GM13976 (cell line): ENCODE measurements around the gene GRAMD4.

ENCODE experiments used
- DNase-seq: peaks from one replicate; pipeline ENCODE4 v3.0.0; 2012; ENCODE audit warnings: low spot score
- CTCF ChIP-seq: IDR thresholded peaks from 2 replicates; pipeline ENCODE4 v1.5.1; 2012; ENCODE audit warnings: borderline replicate concordance, mild to moderate bottlenecking; ENCODE audit not compliant: insufficient read depth; ENCODE audit errors: extremely low read depth, missing control alignments, control extremely low read depth
- in situ Hi-C: fragments of 300-500 bp; cut with MboI; formaldehyde crosslinking; loops from one replicate; pipeline ENCODE4 v1.12.0; 2022; ENCODE audit warnings: low sequenced_read_pairs, mixed read lengths, inconsistent platforms; ENCODE audit not compliant: unreplicated experiment

GRAMD4 gene

DNA sequence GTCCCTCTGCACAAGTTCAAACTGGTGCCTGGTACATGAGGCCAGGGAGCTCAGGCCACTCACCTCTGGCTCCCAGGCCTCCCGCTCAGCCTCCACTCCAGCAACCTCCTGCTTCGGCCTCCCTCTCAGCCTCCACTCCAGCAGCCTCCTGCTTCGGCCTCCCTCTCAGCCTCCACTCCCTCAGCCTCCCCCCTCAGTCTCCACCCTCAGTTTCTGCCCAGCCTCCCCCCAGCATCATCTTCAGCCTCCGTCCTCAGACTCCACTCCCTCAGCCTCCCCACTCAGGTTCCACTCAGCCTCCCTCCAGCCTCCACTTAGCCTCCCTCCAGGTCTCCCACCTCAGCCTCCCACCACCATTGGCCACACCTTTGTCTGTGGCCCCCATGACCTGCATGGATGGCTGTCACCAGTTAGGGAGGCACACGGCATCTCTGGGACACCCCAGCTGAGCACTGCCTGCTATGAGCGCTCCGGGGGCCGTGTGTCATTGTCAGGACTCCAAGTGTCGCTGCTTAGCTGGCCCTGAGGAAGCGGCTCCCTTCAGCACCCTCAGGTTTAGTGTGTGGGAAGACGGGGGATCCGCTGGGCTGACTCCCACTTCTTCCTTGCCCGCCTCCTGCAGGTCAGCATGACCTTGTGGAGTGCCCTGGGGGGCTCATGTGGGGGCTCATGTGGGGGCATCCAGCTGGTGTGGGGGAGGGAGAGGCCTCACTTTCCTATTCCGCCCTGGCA, 39.0 kb downstream of the GRAMD4 start:
- in situ Hi-C loops: no loop called here

GRCh38 chr22:46659791-46660186, 39.6 kb downstream of the GRAMD4 start:
- no peak for DNase-seq
- in situ Hi-C loops: no loop called here
- TF ChIP-seq CTCF: no peak

More for the DNA sequence above, 39.0 kb downstream of the GRAMD4 start:
- no peak for TF ChIP-seq CTCF
- DNase-seq: no peak

- TF ChIP-seq CTCF: no peak
- DNase-seq: no peak
- in situ Hi-C loops: no loop called here
These were observed 40.5 kb downstream of the GRAMD4 start for GRCh38 chr22:46660604-46661201.

DNA sequence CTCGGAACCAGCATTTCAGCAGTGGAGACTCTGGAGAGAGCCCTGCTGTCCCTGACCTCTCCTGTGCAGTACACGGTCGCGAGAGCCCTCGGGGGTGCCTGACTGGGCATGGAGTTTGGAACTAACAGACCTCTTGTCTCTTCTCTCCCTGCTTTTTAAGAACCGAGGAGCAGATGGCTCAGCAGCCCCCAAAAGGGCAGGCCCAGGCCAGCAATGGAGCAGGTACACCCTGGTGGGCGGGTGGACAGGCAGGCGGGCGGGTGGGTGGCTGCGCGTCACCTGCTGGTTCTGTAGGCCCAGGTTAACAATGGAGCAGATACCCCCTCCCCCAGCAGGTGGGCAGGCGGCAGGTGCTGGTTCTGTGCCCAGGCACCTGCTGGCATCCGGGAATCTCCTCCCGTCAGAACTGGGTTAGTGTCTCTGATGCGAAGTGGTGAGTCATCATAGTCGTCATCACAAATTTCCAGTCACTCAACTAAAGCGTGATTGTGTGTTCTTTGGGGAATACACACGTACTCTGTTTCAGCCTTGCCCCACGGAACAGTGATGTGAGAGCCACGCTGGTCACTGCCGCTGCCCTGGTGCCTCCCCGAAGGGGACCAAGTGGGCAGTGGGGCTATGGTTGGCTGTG, 41.1 kb downstream of the GRAMD4 start:
- DNase-seq: no peak
- no peak for TF ChIP-seq CTCF
- in situ Hi-C loops: no loop called here

GRCh38 chr22:46662226-46662625, 42.0 kb downstream of the GRAMD4 start:
- DNase-seq: no peak
- in situ Hi-C loops: no loop called here
- TF ChIP-seq CTCF: no peak

DNA sequence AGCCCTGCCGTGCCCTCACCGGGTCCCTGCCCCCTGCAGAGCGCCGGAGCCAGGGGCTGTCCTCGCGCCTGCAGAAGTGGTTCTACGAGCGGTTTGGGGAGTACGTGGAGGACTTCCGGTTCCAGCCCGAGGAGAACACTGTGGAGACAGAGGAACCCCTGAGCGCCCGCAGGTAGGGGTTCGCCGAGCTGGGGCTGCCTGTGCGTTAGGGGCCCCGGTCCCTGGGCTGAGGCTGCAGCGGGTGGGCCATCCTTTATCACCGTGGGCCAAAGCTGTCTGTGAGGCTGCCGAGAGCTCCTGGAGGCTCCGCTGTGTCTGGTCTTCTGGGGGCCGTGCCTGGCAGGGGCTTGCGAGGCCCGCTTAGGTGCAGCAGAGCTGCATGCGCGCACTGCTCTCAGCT, 42.8 kb downstream of the GRAMD4 start:
- no peak for DNase-seq
- in situ Hi-C loops: no loop called here
- TF ChIP-seq CTCF: no peak
